NCI-H2081 treated with DMSO at 0.1 percent for 48 hours (cell line): ENCODE data around the gene ANKRD50.
A peak's percentile ranks its signal among the peaks of the same experiment; 100 is the strongest.

ENCODE experiments used
- DNase-seq: peaks from one replicate; lab custom pipeline; 2025; lab: John Stamatoyannopoulos, UW

The ANKRD50 gene

DNA sequence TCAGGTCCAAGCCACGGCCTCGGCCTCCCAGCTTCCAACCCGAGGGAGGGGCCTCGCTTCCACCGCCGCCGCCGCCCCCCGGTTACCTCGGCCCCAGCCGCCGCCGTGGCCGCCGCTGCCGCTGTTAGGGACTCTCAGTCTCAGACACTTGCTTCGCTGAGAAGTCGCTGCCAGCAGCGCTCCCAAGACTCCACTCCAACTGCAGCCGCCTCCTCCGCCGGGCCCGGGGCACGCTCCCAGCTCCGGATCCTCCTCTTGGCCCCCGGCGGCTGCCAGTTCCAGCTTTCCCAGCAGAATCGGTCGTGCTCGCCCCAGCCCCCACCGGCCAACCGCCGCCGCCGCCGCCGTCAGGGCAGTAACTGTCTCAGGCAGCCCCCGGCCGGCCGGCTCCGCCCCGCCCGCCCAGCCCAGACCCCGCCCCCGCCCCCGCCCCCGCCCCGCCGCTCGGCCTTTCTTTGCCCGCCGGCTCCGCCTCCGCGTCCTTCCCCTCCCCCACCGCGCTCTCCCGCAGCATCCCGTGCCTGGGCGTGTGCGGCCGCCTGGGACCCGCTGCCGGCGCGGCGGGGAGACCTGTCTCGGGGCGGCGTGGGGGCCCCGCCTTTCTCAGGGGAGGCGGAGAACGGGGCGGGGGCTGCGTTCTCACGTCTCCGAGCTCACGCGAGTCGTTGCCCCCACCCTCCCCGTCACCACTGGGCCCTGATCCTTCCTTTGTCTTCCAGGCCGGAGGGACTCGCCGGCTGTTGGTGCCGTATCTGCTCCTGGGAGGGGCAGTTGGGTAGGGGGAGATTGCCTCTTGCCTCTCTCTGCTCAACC lies at the start of gene ANKRD50:
ANKRD50 (minus strand) TSS at position 361 of the 813 bp plus-strand sequence. CDS start 2,221 bp downstream, outside the sequence.
- peak; percentile 48 for DNase-seq

- no peak for DNase-seq
Measured at GRCh38 chr4:124757126-124757525, 44.6 kb upstream of the ANKRD50 start.

- no peak for DNase-seq
Measured at GRCh38 chr4:124754681-124755080, 42.1 kb upstream of the ANKRD50 start.

DNA sequence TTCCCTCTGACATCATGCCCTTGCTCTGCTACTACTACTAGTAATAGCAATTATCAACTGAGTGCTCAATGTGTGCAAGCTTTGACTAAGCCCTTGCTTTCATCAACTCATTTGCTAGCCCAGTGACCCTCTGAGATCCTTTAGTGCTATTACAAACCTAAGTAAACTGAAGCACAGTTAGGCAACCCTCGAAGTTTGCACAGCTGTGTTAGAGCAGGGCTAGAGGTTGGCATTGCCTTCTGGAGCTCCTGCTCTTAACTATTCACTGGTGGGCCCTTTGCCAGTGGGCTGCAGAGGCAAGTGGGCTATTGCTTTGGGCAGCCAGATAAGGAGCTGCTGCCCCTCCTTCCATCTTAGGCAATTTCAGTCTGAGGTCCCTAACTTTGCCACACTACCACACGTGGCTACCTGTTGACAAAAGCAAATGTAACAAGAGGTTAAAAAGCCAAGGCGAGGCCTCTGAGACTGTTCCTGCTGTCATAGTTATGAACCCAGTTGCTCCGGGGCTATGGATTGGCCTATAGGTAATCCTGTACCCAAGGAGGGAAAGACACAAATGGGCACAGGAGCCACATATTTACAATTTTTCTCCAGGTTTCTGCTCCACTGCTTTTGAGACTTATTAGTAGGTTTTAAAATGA lies 41.5 kb upstream of the ANKRD50 start:
- DNase-seq: peak; percentile 59

GRCh38 chr4:124749421-124749820 lies 36.9 kb upstream of the ANKRD50 start:
- DNase-seq: no peak

DNA sequence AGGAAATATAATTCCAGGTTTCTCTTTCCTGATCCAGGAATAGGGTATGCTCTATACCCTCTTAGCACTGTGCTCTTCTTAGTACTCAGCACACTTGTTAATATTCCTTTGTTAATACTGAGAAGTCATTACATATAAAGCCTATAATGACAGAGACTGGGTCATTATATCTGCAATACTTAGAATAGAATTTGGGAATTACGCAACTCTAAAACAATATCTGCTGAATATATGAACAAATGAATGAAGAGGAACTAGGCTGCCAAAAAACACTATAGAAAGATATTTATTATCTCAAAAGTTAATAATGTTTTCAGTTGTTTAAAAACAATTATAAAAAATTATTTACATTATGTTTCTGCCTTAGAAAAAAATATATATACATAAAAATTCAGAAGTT lies 36.4 kb upstream of the ANKRD50 start:
- no peak for DNase-seq

DNA sequence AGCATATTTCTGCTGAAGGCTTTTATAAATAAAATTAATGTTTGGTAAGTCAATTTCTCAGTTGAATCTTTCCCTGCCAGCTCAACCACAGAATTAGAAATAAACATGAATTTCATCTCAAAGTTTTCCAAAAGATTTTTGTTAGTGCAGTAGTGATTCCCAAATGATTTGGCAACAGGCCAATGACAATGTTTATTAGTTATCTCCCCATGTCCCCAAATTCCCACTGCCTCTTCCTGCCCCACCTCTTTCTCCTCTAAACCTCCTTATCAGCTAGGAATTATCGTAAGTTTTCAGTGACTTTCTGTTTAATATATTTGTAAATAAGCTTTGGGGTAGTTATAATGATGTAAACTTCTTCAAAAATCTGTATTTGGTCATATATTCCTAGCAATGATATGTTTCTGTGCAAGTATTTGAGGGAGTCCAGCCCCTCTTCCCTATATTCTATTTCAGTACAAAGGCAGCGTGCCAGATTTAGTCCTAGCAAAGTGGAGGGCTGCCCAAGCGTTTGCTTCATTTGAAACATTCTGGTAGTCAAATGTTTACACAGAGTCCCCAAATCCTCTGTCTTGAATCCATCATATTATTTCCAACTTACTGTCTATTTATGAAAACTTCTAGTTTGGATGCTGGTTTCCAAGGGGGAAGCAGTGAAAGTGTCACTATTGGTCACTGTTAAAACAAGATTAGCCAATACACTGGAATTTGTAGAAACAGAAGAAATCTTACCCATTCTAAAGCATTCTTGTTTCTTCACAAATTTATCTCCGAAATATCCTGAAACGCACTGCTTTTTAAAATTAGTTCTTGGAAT lies 33.7 kb upstream of the ANKRD50 start:
- DNase-seq: no peak

DNA sequence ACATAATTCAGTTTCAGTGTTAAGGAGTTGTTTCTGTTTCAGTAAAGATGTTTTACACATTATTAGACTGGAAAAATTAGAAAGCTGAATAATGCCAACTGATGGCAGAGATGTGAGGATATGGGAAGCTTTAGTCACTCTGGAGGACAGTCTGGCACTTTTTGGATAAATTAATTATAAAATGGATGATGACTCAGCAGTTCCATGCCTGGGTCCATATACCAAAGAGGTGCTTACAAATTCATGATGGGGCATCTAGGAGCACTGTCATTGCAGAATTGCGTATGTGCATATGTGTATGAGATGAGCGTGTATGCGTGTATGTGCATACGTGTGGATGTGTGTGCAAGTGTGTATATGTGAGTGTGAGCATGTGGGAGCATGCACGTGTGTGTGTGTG lies 31.2 kb upstream of the ANKRD50 start:
- DNase-seq: no peak

- no peak for DNase-seq
Measured at GRCh38 chr4:124740501-124740900, 28.0 kb upstream of the ANKRD50 start.

- DNase-seq: no peak
Measured at GRCh38 chr4:124738994-124739393, 26.5 kb upstream of the ANKRD50 start.

GRCh38 chr4:124737619-124738018 lies 25.1 kb upstream of the ANKRD50 start:
- no peak for DNase-seq

DNA sequence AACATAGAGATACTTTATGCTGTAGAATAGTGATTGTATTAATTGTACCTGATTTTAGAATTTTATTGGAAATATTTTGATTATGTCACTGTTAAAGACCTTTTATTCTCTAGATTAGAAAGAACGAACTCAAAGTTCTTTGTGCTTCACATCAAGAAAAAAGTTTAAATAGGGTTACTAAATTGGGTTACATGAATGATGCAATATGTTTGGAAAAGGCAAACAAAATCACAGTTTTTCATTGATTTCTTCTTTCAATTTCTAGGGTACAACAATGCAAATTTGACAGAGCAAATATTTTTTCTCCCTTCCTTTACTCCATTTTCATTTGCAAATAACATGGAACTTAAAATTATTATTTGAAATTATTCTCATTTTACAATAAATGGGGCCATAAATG lies 24.0 kb upstream of the ANKRD50 start:
- no peak for DNase-seq

GRCh38 chr4:124727331-124727890 lies 14.9 kb upstream of the ANKRD50 start:
- DNase-seq: no peak

GRCh38 chr4:124726269-124726668 lies 13.7 kb upstream of the ANKRD50 start:
- DNase-seq: no peak

DNA sequence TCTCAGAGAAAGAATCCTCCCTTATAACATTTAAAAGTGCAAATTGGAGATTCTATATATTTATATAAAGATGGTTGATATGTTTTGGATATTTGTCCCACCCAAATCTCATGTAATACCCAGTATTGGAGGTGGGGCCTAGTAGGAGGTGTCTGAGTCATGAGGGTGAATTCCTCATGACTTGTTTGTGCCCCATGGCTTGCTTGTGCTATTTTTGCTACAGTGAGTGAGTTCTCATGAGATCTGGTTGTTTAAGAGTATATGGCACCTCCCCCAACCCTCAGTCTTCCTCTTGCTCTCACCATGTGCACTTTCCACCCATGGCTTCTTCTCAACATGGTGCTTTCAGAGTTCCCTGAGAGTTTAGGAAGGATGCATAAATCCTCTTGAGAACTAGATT lies 9.5 kb upstream of the ANKRD50 start:
- DNase-seq: no peak

GRCh38 chr4:124717101-124717500 lies 4.6 kb upstream of the ANKRD50 start:
- DNase-seq: no peak

DNA sequence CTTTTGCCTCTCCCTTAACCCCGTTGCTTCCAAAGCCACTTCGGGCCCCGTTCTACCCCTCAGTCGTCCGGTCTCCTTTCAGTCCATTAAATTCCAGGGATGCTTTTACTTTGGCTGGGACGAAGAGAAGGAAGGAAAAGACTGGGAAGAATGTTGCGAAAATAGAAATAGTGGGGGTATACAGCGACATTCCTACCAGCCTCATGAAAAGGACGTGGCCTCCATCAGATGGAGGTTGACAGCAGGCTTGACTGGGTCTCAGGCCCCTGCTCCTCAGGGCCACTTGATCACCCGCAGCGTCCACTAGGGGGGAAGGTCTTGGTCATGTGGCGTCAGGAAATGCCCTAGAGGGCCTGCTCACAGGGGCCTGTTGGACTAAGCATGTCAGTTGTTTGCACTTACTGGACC lies 657 bp upstream of the ANKRD50 start:
- no peak for DNase-seq

DNA sequence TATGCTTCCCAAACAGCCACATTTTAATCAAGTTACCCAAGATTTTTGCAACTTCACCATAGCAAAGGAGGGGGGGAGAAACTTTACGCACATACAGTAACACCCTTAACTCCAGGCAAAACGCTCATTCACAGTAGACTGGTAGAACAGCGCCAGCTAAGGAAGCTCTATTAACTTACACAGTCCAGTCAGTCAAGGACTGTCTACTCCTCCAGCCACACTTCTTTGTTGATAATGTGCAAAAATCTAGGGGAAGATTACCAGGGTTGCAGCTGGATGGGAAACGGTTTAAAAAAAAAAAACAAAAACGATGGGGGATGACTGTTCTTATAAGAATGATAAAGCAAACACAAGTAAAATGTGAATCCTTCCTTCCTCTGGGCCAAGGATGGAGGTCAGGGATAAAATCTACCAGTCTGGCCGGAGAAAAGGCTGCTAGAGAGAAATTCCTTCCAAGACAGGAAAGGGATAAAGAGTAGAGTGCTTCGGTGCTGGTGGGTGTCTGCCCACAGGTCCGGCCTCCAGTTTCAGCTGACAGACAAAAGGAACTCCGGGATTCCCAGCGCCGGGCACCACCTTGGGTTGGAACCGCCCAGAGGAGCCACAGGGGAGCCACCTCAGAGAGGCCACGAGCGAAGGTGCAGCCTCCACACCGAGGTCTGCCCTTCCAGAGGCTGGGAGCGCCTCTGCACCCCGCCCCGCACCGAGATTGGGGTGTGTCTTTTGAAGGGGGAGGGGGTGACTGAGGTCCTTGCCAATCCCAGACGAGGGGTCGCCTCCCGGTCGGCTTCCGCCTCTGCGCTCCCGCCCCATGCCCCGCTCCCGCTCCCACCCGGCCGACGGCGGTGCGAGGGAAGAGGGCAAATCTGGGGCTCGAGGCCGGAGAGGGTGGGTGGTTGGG lies 811 bp downstream of the ANKRD50 start:
- peak; percentile 1 for DNase-seq

- no peak for DNase-seq
Measured at GRCh38 chr4:124710911-124711310, 1.6 kb downstream of the ANKRD50 start.

- no peak for DNase-seq
Measured at GRCh38 chr4:124710015-124710741, 2.4 kb downstream of the ANKRD50 start.
